Measurements from ENCODE around the gene PRKG1. TPM values are rescaled to one million over a fixed set of nuclear protein-coding genes. Genes with fewer than 3 reads are reported as not detected.

Gene PRKG1
- total and polyA plus RNA-seq, 2 donors (not counting 1 experiment from before 2014, with no cell fraction given): not detected

DNA sequence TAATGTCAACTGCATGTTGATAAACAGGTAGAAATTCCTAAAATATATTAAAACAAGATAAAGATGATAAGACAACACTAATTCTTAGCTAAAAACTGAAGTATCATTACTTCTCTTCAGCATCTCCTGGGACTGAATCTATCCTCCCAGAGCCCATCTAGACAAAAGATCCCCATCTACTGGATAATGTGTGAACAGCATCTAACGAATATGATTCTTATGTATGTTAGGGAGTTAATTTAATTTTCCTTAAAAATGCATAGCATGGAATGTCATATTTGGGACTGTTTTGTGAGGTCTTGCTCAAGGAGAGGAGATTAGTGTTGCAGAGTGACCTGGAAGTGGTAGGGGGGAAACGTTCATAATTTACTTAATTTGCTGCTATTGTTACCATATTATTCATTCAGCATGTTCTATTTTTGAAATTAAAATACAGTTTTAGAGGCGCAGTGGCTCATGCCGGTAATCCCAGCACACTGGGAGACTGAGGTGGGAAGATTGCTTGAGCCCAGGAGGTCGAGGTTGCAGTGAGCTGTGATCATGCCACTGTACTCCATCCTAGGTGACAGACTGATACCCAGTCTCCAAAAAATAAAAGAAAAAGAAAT is 930.2 kb downstream of the PRKG1 start:
- Mint-ChIP-seq H3K9me3 (ENCODE audit: insufficient read depth) (peaks cover 4% of the 10 kb centered on the region), H3K4me1 (no peaks in the 10 kb centered on the region), H3K4me3 (no peak overlapping the region), H3K27me3 (peaks cover 3% of the 10 kb centered on the region), H3K27ac (no peak overlapping the region)
- WGBS (ENCODE audit: insufficient coverage): no CpG with 5 or more reads among the region's 5 CpGs
- H3K9ac ChIP-seq (ENCODE audit: low read length): no peak overlapping the region
- peaks cover 0 to 2% (median 1%) of the 10 kb centered on the region in 3 donors for H3K9me3 ChIP-seq (ENCODE audit: control extremely low read depth in 1 of 3, control insufficient read depth in 2 of 3, insufficient read depth in 1 of 3, low read length in 2 of 3)
- intact Hi-C loops (cut with micrococcal nuclease): no loop called here
- CTCF ChIA-PET: interaction anchor here (1.0 kb wide), 1 partner anchor 11 kb away, joined by 3 read pairs; no protein-coding TSS in a partner anchor
- no peaks in the 10 kb centered on the region for H4K20me1 ChIP-seq (ENCODE audit: control insufficient read depth, insufficient read depth, low read length, poor library complexity, severe bottlenecking)
- H3K36me3 ChIP-seq (replicated peaks in 1 of 2; ENCODE audit: control extremely low read depth in 1 of 2, control insufficient read depth in 1 of 2, extremely low read depth in 1 of 2, insufficient read depth in 2 of 2, low read length in 1 of 2): no peaks in the 10 kb centered on the region
- no peak overlapping the region for H2AFZ ChIP-seq (ENCODE audit: insufficient read depth, low read depth, low read length, poor library complexity, severe bottlenecking)
- no peaks in the 10 kb centered on the region for H3K27me3 ChIP-seq (replicated peaks in 1 of 4; ENCODE audit: control extremely low read depth in 1 of 4, control insufficient read depth in 3 of 4, insufficient read depth in 4 of 4, low read length in 3 of 4)
- POLR2A ChIA-PET: no interaction called here
- ATAC-seq (ENCODE audit: low read depth) (no peak), DNase-seq (no peak)
- no peak overlapping the region for H3K4me3 ChIP-seq (ENCODE audit: control extremely low read depth in 1 of 5, extremely low read depth in 1 of 5, insufficient read depth in 1 of 5, low read depth in 2 of 5, low read length in 4 of 5)
- H3K4me2 ChIP-seq (replicated peaks; ENCODE audit: low read depth, low read length, poor library complexity, severe bottlenecking): no peak overlapping the region
- H3K4me1 ChIP-seq (ENCODE audit: control insufficient read depth in 2 of 2, insufficient read depth in 2 of 2, low read length in 2 of 2): no peaks in the 10 kb centered on the region
- TF ChIP-seq CTCF (IDR thresholded peaks at IDR 0.05): peak; percentile 30
- no peak for TF ChIP-seq EZH2 (IDR thresholded peaks at IDR 0.05; ENCODE audit: borderline replicate concordance, insufficient read depth, low read depth, low read length, poor library complexity, severe bottlenecking)
- H3K27ac ChIP-seq (ENCODE audit: low read length in 2 of 2): no peak overlapping the region
- no peaks in the 10 kb centered on the region for H3K79me2 ChIP-seq (ENCODE audit: control insufficient read depth, insufficient read depth, low read length)

- Mint-ChIP-seq H3K27ac (no peak overlapping the region), H3K4me3 (no peak overlapping the region), H3K4me1 (no peaks in the 10 kb centered on the region), H3K9me3 (ENCODE audit: insufficient read depth) (peaks cover 4% of the 10 kb centered on the region), H3K27me3 (peaks cover 3% of the 10 kb centered on the region)
- no peak for TF ChIP-seq CTCF (IDR thresholded peaks at IDR 0.05)
- TF ChIP-seq EZH2 (IDR thresholded peaks at IDR 0.05; ENCODE audit: borderline replicate concordance, insufficient read depth, low read depth, low read length, poor library complexity, severe bottlenecking): no peak
- H3K9me3 ChIP-seq (ENCODE audit: control extremely low read depth in 1 of 3, control insufficient read depth in 2 of 3, insufficient read depth in 1 of 3, low read length in 2 of 3): peaks cover 0 to 2% (median 1%) of the 10 kb centered on the region in 3 donors
- no peaks in the 10 kb centered on the region for H3K79me2 ChIP-seq (ENCODE audit: control insufficient read depth, insufficient read depth, low read length)
- H3K27me3 ChIP-seq (replicated peaks in 1 of 4; ENCODE audit: control extremely low read depth in 1 of 4, control insufficient read depth in 3 of 4, insufficient read depth in 4 of 4, low read length in 3 of 4): no peaks in the 10 kb centered on the region
- CTCF ChIA-PET: no interaction called here
- no peak overlapping the region for H3K4me2 ChIP-seq (replicated peaks; ENCODE audit: low read depth, low read length, poor library complexity, severe bottlenecking)
- H3K36me3 ChIP-seq (replicated peaks in 1 of 2; ENCODE audit: control extremely low read depth in 1 of 2, control insufficient read depth in 1 of 2, extremely low read depth in 1 of 2, insufficient read depth in 2 of 2, low read length in 1 of 2): no peaks in the 10 kb centered on the region
- ATAC-seq (ENCODE audit: low read depth) (no peak), DNase-seq (no peak)
- H4K20me1 ChIP-seq (ENCODE audit: control insufficient read depth, insufficient read depth, low read length, poor library complexity, severe bottlenecking): no peaks in the 10 kb centered on the region
- H2AFZ ChIP-seq (ENCODE audit: insufficient read depth, low read depth, low read length, poor library complexity, severe bottlenecking): no peak overlapping the region
- no peak overlapping the region for H3K9ac ChIP-seq (ENCODE audit: low read length)
- no peak overlapping the region for H3K27ac ChIP-seq (ENCODE audit: low read length in 2 of 2)
- H3K4me3 ChIP-seq (ENCODE audit: control extremely low read depth in 1 of 5, extremely low read depth in 1 of 5, insufficient read depth in 1 of 5, low read depth in 2 of 5, low read length in 4 of 5): no peak overlapping the region
- WGBS (ENCODE audit: insufficient coverage): 100% methylated on average over 1 of the region's 2 CpGs
- intact Hi-C loops (cut with micrococcal nuclease): no loop called here
- no peaks in the 10 kb centered on the region for H3K4me1 ChIP-seq (ENCODE audit: control insufficient read depth in 2 of 2, insufficient read depth in 2 of 2, low read length in 2 of 2)
- POLR2A ChIA-PET: no interaction called here
Observed at GRCh38 chr10:52007091-52007490, 932.8 kb downstream of the PRKG1 start.

Data from B cell (primary cell).